Mesothelial cell of epicardium (in vitro differentiated cells): ENCODE measurements around the gene MYD88. TPM values are rescaled to one million over a fixed set of nuclear protein-coding genes. Genes with fewer than 3 reads are reported as not detected.

ENCODE experiments used
- DNase-seq, 2 experiments: peaks; one replicate each; pipeline ENCODE4 v3.0.0; 2021; ENCODE audit warnings: low spot score in 2 of 2; ENCODE audit not compliant: unreplicated experiment in 2 of 2
- H3K27ac Mint-ChIP-seq: 2 replicates; pipeline ENCODE4 v1.8.0; 2021; ENCODE audit warnings: mixed read lengths
- H3K27me3 Mint-ChIP-seq: 2 replicates; pipeline ENCODE4 v1.8.0; 2021; ENCODE audit warnings: low read depth, mixed read lengths
- H3K36me3 Mint-ChIP-seq: 2 replicates; pipeline ENCODE4 v1.8.0; 2021; ENCODE audit warnings: mixed read lengths
- H3K4me1 Mint-ChIP-seq: 2 replicates; pipeline ENCODE4 v1.8.0; 2021; ENCODE audit warnings: mixed read lengths
- H3K4me3 Mint-ChIP-seq: 2 replicates; pipeline ENCODE4 v1.8.0; 2021; ENCODE audit warnings: mild to moderate bottlenecking, moderate library complexity, mixed read lengths
- H3K9me3 Mint-ChIP-seq: 2 replicates; pipeline ENCODE4 v1.8.0; 2021; ENCODE audit warnings: mixed read lengths
- CTCF ChIP-seq: fragments of 200-600 bp; sonication (generic); IDR thresholded peaks from one replicate; pipeline ENCODE4 v1.5.0; 2021; ENCODE audit warnings: antibody characterized with exemption; ENCODE audit not compliant: unreplicated experiment
- total RNA-seq: library from RNA; stranded (reverse); gene quantifications from 3 replicates; pipeline ENCODE4 v1.2.1, GENCODE V29; 2021

The MYD88 gene
- total RNA-seq, 1 donor from 2014 or later = 27.3 TPM

GRCh38 chr3:38118421-38119247, 19.8 kb upstream of the MYD88 start:
- H3K27me3 Mint-ChIP-seq = peaks cover 12% of the 10 kb centered on the region
- H3K27ac Mint-ChIP-seq = no peak overlapping the region
- no peak for DNase-seq
- H3K4me3 Mint-ChIP-seq = no peak overlapping the region
- no peaks in the 10 kb centered on the region for H3K9me3 Mint-ChIP-seq
- no peaks in the 10 kb centered on the region for H3K4me1 Mint-ChIP-seq
- H3K36me3 Mint-ChIP-seq = peaks cover 14% of the 10 kb centered on the region
- TF ChIP-seq CTCF = no peak

- Mint-ChIP-seq H3K9me3 (no peaks in the 10 kb centered on the region), H3K4me1 (no peaks in the 10 kb centered on the region), H3K36me3 (peaks cover 14% of the 10 kb centered on the region), H3K27me3 (peaks cover 12% of the 10 kb centered on the region), H3K27ac (no peak overlapping the region), H3K4me3 (no peak overlapping the region)
- no peak for TF ChIP-seq CTCF
- no peak for DNase-seq
These were observed 19.3 kb upstream of the MYD88 start for GRCh38 chr3:38119248-38119544.

- H3K4me1 Mint-ChIP-seq = no peaks in the 10 kb centered on the region
- H3K4me3 Mint-ChIP-seq = no peak overlapping the region
- H3K27ac Mint-ChIP-seq = no peak overlapping the region
- H3K27me3 Mint-ChIP-seq = peaks cover 9% of the 10 kb centered on the region
- TF ChIP-seq CTCF = no peak
- H3K36me3 Mint-ChIP-seq = peaks cover 17% of the 10 kb centered on the region
- DNase-seq = no peak
- H3K9me3 Mint-ChIP-seq = no peaks in the 10 kb centered on the region
These were observed 18.4 kb upstream of the MYD88 start for GRCh38 chr3:38119821-38120692.

GRCh38 chr3:38120693-38121450, 17.6 kb upstream of the MYD88 start:
- Mint-ChIP-seq H3K4me3 (no peak overlapping the region), H3K27ac (no peak overlapping the region), H3K36me3 (peaks cover 23% of the 10 kb centered on the region), H3K4me1 (no peaks in the 10 kb centered on the region), H3K9me3 (no peaks in the 10 kb centered on the region), H3K27me3 (peaks cover 1% of the 10 kb centered on the region)
- TF ChIP-seq CTCF = no peak
- DNase-seq = no peak

GRCh38 chr3:38121451-38121831, 17.0 kb upstream of the MYD88 start:
- H3K9me3 Mint-ChIP-seq = no peaks in the 10 kb centered on the region
- DNase-seq = no peak
- no peaks in the 10 kb centered on the region for H3K4me1 Mint-ChIP-seq
- H3K4me3 Mint-ChIP-seq = no peak overlapping the region
- no peak for TF ChIP-seq CTCF
- H3K27me3 Mint-ChIP-seq = no peaks in the 10 kb centered on the region
- no peak overlapping the region for H3K27ac Mint-ChIP-seq
- peaks cover 24% of the 10 kb centered on the region for H3K36me3 Mint-ChIP-seq
